Measurements from ENCODE around the gene TM9SF2.

DNA sequence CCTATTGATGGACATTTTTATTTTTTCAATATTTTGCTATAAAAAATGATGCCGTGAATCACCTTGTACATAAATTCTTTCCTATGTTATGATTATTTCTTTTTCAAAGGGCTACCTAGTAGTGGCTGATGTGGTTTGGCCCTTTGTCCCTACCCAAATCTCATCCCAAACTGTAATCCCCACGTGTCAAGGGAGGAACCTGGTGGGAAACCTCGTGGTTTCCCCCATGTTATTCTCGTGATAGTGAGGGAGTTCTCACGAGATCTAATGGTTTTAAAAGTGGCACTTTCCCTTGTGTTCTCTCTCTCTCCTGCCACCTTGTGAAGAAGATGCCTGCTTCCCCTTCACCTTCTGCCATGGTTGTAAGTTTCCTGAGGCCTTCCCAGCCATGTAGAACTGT is 94.9 kb downstream of the TM9SF2 start:
- TF ChIP-seq, protein P1, sequence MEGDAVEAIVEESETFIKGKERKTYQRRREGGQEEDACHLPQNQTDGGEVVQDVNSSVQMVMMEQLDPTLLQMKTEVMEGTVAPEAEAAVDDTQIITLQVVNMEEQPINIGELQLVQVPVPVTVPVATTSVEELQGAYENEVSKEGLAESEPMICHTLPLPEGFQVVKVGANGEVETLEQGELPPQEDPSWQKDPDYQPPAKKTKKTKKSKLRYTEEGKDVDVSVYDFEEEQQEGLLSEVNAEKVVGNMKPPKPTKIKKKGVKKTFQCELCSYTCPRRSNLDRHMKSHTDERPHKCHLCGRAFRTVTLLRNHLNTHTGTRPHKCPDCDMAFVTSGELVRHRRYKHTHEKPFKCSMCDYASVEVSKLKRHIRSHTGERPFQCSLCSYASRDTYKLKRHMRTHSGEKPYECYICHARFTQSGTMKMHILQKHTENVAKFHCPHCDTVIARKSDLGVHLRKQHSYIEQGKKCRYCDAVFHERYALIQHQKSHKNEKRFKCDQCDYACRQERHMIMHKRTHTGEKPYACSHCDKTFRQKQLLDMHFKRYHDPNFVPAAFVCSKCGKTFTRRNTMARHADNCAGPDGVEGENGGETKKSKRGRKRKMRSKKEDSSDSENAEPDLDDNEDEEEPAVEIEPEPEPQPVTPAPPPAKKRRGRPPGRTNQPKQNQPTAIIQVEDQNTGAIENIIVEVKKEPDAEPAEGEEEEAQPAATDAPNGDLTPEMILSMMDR (IDR thresholded peaks at IDR 0.05) = no peak
- TF ChIP-seq POLR2A (IDR thresholded peaks at IDR 0.05) = no peak

All from thyroid gland (tissue), 4 donors.